PFSK-1 (cell line): ENCODE measurements around the gene NDUFS7.

ENCODE experiments used
- POLR2AphosphoS5 ChIP-seq: IDR thresholded peaks from 2 replicates; pipeline ENCODE4 v1.6.1; 2012; ENCODE audit warnings: low read depth, mild to moderate bottlenecking, control low read depth, low read length, moderate library complexity
- REST ChIP-seq, 2 experiments: IDR thresholded peaks; 2 replicates each; pipeline versions ENCODE4 v1.6.1 to v1.8.0; 2011 to 2012; ENCODE audit warnings: low read depth in 2 of 2, low read length in 2 of 2, control low read depth in 1 of 2, inconsistent platforms in 1 of 2, mild to moderate bottlenecking in 1 of 2, moderate library complexity in 1 of 2; ENCODE audit not compliant: insufficient read depth in 1 of 2
- SIN3A ChIP-seq: IDR thresholded peaks from 2 replicates; pipeline ENCODE4 v1.6.1; 2012; ENCODE audit warnings: mild to moderate bottlenecking, low read length, moderate library complexity, borderline replicate concordance; ENCODE audit not compliant: insufficient read depth
- TAF1 ChIP-seq: IDR thresholded peaks from 2 replicates; pipeline ENCODE4 v1.6.1; 2012; ENCODE audit warnings: low read length, control low read depth, borderline replicate concordance; ENCODE audit not compliant: insufficient read depth

GRCh38 chr19:1364070-1364704 is 19.5 kb upstream of the NDUFS7 start:
- TF ChIP-seq REST (IDR thresholded peaks at IDR 0.05; ENCODE audit: insufficient read depth in 1 of 2, low read depth in 2 of 2, low read length in 2 of 2): no peak
- TF ChIP-seq TAF1: no peak
- no peak for TF ChIP-seq POLR2AphosphoS5
- TF ChIP-seq SIN3A: no peak
